Body of pancreas (tissue), 4 donors: ENCODE measurements around the gene SLC26A9.

Experiments used
- POLR2A ChIP-seq, 3 donors: fragments of 450-650 bp; IDR thresholded peaks; one replicate each; pipeline ENCODE4 v1.6.1; 2016; ENCODE audit warnings: antibody characterized with exemption in 3 of 3, mild to moderate bottlenecking in 2 of 3
- TF ChIP-seq, protein P1 (sequence below), 7 experiments: fragments of 450-650 bp in 4 of 7; fragments of 200-600 bp in 3 of 7; sonication (generic) in 3 of 7; IDR thresholded peaks; one replicate each; pipeline ENCODE4 v1.5.1; 2016 to 2019; ENCODE audit warnings: antibody characterized with exemption in 7 of 7

GRCh38 chr1:205917466-205918238, 25.6 kb downstream of the SLC26A9 start:
- TF ChIP-seq, protein P1, sequence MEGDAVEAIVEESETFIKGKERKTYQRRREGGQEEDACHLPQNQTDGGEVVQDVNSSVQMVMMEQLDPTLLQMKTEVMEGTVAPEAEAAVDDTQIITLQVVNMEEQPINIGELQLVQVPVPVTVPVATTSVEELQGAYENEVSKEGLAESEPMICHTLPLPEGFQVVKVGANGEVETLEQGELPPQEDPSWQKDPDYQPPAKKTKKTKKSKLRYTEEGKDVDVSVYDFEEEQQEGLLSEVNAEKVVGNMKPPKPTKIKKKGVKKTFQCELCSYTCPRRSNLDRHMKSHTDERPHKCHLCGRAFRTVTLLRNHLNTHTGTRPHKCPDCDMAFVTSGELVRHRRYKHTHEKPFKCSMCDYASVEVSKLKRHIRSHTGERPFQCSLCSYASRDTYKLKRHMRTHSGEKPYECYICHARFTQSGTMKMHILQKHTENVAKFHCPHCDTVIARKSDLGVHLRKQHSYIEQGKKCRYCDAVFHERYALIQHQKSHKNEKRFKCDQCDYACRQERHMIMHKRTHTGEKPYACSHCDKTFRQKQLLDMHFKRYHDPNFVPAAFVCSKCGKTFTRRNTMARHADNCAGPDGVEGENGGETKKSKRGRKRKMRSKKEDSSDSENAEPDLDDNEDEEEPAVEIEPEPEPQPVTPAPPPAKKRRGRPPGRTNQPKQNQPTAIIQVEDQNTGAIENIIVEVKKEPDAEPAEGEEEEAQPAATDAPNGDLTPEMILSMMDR (IDR thresholded peaks at IDR 0.05) = no peak
- no peak for TF ChIP-seq POLR2A (IDR thresholded peaks at IDR 0.05)
